HG03175 (cell line): Measurements from ENCODE around the gene SPACA7.

Experiments used
- ATAC-seq: cut with Tn5 transposase; IDR thresholded peaks from one replicate; pipeline ENCODE4 v1.9.1; 2021; ENCODE audit warnings: mild to moderate bottlenecking, moderate library complexity; ENCODE audit not compliant: unreplicated experiment

Gene SPACA7

GRCh38 chr13:112462408-112462807, 86.3 kb downstream of the SPACA7 start:
- ATAC-seq: no peak

GRCh38 chr13:112464720-112465119, 88.6 kb downstream of the SPACA7 start:
- ATAC-seq: no peak

GRCh38 chr13:112465251-112466131, 89.3 kb downstream of the SPACA7 start:
- ATAC-seq: no peak

- no peak for ATAC-seq
Measured at GRCh38 chr13:112466132-112467058, 90.2 kb downstream of the SPACA7 start.

GRCh38 chr13:112467236-112467635, 91.1 kb downstream of the SPACA7 start:
- ATAC-seq: no peak

- ATAC-seq: no peak
Measured at GRCh38 chr13:112468069-112468468, 91.9 kb downstream of the SPACA7 start.

GRCh38 chr13:112469071-112469745, 93.1 kb downstream of the SPACA7 start:
- no peak for ATAC-seq

- ATAC-seq: no peak
Measured at GRCh38 chr13:112473818-112474217, 97.7 kb downstream of the SPACA7 start.

- no peak for ATAC-seq
Measured at GRCh38 chr13:112474869-112475268, 98.7 kb downstream of the SPACA7 start.

- no peak for ATAC-seq
Measured at GRCh38 chr13:112475889-112476288, 99.7 kb downstream of the SPACA7 start.

- no peak for ATAC-seq
Measured at GRCh38 chr13:112477070-112477619, 101.0 kb downstream of the SPACA7 start.

GRCh38 chr13:112479389-112479788, 103.2 kb downstream of the SPACA7 start:
- ATAC-seq: no peak

- ATAC-seq: no peak
Measured at GRCh38 chr13:112481458-112481857, 105.3 kb downstream of the SPACA7 start.

- no peak for ATAC-seq
Measured at GRCh38 chr13:112483299-112483698, 107.1 kb downstream of the SPACA7 start.
